HG03575 (cell line): ENCODE data around the gene MYPOP.

Experiments used
- ATAC-seq: cut with Tn5 transposase; IDR thresholded peaks from one replicate; pipeline ENCODE4 v1.9.1; 2021; ENCODE audit not compliant: unreplicated experiment, insufficient number of reproducible peaks, low FRiP score; ENCODE audit errors: extremely low read depth

The MYPOP gene

GRCh38 chr19:45901912-45902650 is at the start of gene MYPOP:
TSS of gene MYPOP (minus strand) at chr19:45902613. CDS start at chr19:45901773, 840 bp downstream.
- no peak for ATAC-seq

- ATAC-seq, result no peak
Measured at GRCh38 chr19:45947926-45948325, 45.5 kb upstream of the MYPOP start.

GRCh38 chr19:45940515-45940805 is 38.0 kb upstream of the MYPOP start:
- ATAC-seq, result no peak

GRCh38 chr19:45939792-45940514 is 37.5 kb upstream of the MYPOP start:
- no peak for ATAC-seq

GRCh38 chr19:45938733-45939319 is 36.4 kb upstream of the MYPOP start:
- no peak for ATAC-seq

- ATAC-seq, result no peak
Measured at GRCh38 chr19:45935267-45935666, 32.9 kb upstream of the MYPOP start.

- ATAC-seq, result no peak
Measured at GRCh38 chr19:45934551-45935230, 32.3 kb upstream of the MYPOP start.

- no peak for ATAC-seq
Measured at GRCh38 chr19:45933759-45934158, 31.3 kb upstream of the MYPOP start.

- no peak for ATAC-seq
Measured at GRCh38 chr19:45931055-45931454, 28.6 kb upstream of the MYPOP start.

GRCh38 chr19:45929247-45929646 is 26.8 kb upstream of the MYPOP start:
- ATAC-seq, result no peak

- no peak for ATAC-seq
Measured at GRCh38 chr19:45927565-45928261, 25.3 kb upstream of the MYPOP start.

- ATAC-seq, result no peak
Measured at GRCh38 chr19:45924891-45925447, 22.6 kb upstream of the MYPOP start.

GRCh38 chr19:45922281-45922680 is 19.9 kb upstream of the MYPOP start:
- no peak for ATAC-seq

GRCh38 chr19:45920458-45920857 is 18.0 kb upstream of the MYPOP start:
- ATAC-seq, result no peak

GRCh38 chr19:45919678-45920077 is 17.3 kb upstream of the MYPOP start:
- no peak for ATAC-seq

GRCh38 chr19:45918721-45919120 is 16.3 kb upstream of the MYPOP start:
- no peak for ATAC-seq

- no peak for ATAC-seq
Measured at GRCh38 chr19:45917421-45918091, 15.1 kb upstream of the MYPOP start.
